IPS-15b (cell line): ENCODE data around the gene MBLAC1.

Experiments
- H3K27me3 ChIP-seq: one replicate; pipeline ENCODE4 v1.6.1; 2013; ENCODE audit warnings: low read length; ENCODE audit not compliant: control insufficient read depth, insufficient read depth
- H3K36me3 ChIP-seq: one replicate; pipeline ENCODE4 v1.6.1; 2013; ENCODE audit warnings: low read length; ENCODE audit not compliant: control insufficient read depth, insufficient read depth
- H3K4me1 ChIP-seq: one replicate; pipeline ENCODE4 v1.6.1; 2013; ENCODE audit warnings: mild to moderate bottlenecking, low read length; ENCODE audit not compliant: control insufficient read depth, insufficient read depth
- H3K4me3 ChIP-seq: one replicate; pipeline ENCODE4 v1.5.1; 2013; ENCODE audit warnings: low read depth, low read length
- H3K9ac ChIP-seq: one replicate; pipeline ENCODE4 v1.6.1; 2013; ENCODE audit warnings: low read depth, mild to moderate bottlenecking, low read length
- H3K9me3 ChIP-seq: one replicate; pipeline ENCODE4 v1.6.1; 2013; ENCODE audit warnings: mild to moderate bottlenecking, low read length; ENCODE audit not compliant: control insufficient read depth, insufficient read depth

MBLAC1 gene

DNA sequence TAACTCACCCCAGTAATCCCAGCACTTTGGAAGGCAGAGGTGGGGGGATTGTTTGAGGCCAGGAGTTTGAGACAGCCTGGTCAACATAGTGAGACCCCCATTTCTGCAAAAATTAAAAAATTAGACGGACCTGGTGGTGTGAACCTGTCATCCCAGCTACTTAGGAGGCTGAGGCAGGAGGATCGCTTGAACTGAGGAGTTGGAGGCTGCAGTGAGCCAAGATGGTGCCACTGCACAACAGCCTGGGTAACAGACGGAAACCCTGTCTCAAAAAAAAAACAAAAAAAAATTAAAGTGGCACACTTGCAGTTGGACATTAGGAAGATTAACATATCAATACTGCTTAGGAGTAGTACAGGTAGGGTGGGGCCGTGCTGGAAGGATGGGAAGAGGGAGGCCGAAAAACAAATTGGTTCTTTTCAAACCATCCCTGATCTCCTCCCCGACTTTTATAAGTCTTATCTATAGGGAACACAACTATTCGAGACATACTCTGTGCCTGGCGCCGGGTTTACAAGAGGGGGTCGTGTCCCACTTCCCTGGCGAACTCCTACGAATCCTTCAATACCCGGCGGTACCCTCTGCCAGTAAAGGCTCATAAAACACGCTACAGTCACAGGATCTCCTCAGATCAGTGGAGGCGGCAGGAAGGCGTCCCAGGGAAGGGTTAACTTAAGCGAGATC is 8.2 kb upstream of the MBLAC1 start:
- Histone ChIP-seq H3K9me3 (no peaks in the 10 kb centered on the region), H3K4me1 (peaks cover 4% of the 10 kb centered on the region), H3K27me3 (no peaks in the 10 kb centered on the region), H3K36me3 (peaks cover 5% of the 10 kb centered on the region), H3K9ac (peak overlapping the region; percentile 93), H3K4me3 (peak overlapping the region; percentile 95)

DNA sequence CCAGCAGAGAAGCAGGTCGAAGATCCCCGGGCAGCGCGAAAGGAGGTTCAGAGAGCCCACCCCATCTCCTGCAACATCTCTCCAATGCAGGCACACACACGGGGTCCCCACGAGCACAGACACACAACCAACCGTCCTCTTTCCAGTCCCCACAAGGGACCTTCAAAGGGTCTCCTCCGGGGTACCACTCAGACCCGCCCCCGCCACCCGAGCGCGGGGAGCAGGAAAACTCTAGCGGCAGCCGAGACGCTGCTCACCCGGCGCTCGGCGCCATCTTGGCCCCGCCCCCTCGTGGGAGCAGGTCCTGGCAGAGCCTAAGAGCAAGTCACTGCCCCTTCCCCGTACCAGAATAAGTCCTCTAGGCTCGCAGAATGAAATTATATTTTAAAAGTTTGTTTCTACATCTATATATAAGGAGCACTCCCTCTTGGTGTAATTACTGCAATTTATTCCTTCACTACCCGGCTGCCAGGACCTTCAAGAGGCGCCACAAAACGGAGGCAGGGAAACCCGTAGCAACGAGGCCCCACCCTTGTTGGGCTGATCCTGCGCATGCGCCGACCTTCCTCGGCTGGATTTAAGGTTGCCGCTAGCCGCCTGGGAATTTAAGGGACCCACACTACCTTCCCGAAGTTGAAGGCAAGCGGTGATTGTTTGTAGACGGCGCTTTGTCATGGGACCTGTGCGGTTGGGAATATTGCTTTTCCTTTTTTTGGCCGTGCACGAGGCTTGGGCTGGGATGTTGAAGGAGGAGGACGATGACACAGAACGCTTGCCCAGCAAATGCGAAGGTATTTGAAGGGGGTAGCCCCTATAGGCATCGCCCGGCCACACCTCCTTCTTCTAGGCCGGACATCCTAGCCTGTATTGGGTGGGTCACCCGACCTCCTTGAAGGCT is 7.4 kb upstream of the MBLAC1 start, which contains the start of the genes CNPY4 and TAF6:
CNPY4 (plus strand) TSS at position 563 of the 898 bp plus-strand sequence; CDS start at position 674, 111 bp downstream.
TAF6 (minus strand) TSS at position 287 of the 898 bp plus-strand sequence. CDS start 5,149 bp downstream, outside the sequence.
- Histone ChIP-seq H3K27me3 (no peaks in the 10 kb centered on the region), H3K9me3 (no peaks in the 10 kb centered on the region), H3K36me3 (no peaks in the 10 kb centered on the region), H3K9ac (peak within 1 kb of the TSS; percentile 93), H3K4me1 (peaks cover 4% of the 10 kb centered on the region), H3K4me3 (peak within 1 kb of the TSS; percentile 95)

DNA sequence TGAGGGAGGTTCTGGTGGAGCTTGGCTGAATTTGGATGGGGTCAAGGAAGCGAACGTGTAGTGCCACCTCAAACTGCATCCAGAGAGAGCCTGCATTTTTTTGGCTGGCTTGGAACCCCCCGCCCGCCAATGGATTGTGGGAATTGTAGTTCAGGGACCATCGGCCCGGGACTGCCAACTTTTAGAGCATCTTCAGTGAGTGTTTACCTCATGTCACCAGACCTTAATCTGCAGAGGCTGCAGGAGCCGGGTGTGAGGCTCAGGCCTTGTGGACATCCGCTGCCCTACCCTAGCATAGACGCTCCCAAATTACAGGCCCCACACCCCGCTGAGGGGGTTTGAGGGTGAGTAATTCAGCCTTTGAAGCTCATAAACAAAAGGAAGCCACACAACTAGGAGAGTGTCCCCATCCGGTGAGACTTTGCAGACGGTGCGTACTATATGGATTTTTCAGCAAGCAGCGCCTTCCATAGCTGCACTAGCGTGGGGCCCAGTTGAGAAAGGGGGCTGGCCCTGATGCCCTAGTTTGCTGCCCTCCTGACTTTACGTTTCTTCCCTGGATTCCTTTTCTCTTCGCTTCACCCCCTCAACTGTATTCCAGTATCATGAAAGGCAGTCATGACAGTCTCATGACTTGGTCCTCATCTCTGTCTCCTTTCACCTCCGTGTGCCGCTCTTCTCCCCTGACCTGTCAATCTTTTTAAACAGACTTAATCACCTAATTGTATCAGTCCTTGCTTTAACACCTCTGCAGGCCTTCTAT is 6.6 kb upstream of the MBLAC1 start:
- H3K4me3 ChIP-seq: peak overlapping the region; percentile 95
- H3K36me3 ChIP-seq: no peaks in the 10 kb centered on the region
- peaks cover 4% of the 10 kb centered on the region for H3K4me1 ChIP-seq
- H3K9ac ChIP-seq: peak overlapping the region; percentile 27
- no peaks in the 10 kb centered on the region for H3K9me3 ChIP-seq
- no peaks in the 10 kb centered on the region for H3K27me3 ChIP-seq

DNA sequence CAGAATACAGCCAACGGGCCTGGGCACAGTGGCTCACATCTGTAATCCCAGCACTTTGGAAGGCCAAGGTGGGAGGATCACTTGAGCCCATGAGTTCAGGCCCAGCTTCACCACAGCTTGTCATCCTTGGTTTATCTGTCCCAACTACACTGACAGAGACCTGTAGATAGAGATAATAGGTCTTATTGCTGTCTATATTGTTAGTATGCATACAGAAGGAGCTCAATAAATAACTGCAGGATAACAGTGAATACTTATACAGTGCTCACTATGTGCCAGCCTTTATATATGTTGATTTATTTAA is 6.1 kb upstream of the MBLAC1 start:
- H3K9ac ChIP-seq: no peak overlapping the region
- no peaks in the 10 kb centered on the region for H3K36me3 ChIP-seq
- H3K4me3 ChIP-seq: peak overlapping the region; percentile 95
- peaks cover 4% of the 10 kb centered on the region for H3K4me1 ChIP-seq
- H3K9me3 ChIP-seq: no peaks in the 10 kb centered on the region
- no peaks in the 10 kb centered on the region for H3K27me3 ChIP-seq

DNA sequence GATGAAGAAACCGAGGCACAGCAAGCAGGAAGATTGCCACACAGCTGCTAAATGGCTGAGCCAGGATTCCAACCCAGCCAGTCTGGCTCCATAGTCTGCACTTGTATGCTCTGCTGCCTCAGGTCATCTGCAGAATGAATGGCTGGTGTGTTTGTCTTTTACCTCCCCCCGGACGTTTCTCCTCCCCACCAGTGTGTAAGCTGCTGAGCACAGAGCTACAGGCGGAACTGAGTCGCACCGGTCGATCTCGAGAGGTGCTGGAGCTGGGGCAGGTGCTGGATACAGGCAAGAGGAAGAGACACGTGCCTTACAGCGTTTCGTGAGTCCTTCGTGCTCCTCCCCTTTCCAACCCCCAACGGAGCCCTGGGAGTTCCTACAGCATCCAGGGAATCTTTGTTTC is 4.7 kb upstream of the MBLAC1 start:
- Histone ChIP-seq H3K27me3 (no peaks in the 10 kb centered on the region), H3K9ac (no peak overlapping the region), H3K4me1 (peaks cover 4% of the 10 kb centered on the region), H3K36me3 (no peaks in the 10 kb centered on the region), H3K9me3 (no peaks in the 10 kb centered on the region), H3K4me3 (no peak overlapping the region)

DNA sequence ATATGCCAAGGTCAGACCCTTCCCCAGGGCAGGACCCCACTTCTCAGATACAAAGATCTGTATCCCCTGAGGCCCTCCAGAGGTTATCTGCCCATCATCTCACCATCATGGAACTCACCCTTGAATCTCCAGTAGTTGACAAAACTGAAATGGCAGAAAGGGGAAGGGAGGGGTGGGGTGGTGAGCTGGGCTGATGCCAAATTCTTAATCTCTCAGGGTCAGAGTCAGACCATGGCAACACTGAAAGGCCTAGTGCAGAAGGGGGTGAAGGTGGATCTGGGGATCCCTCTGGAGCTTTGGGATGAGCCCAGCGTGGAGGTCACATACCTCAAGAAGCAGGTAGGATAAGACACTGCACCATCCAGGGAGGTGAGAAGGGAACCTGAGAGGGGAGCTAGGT is 4.2 kb upstream of the MBLAC1 start:
- H3K9ac ChIP-seq: no peak overlapping the region
- H3K4me3 ChIP-seq: no peak overlapping the region
- peaks cover 4% of the 10 kb centered on the region for H3K4me1 ChIP-seq
- no peaks in the 10 kb centered on the region for H3K9me3 ChIP-seq
- H3K27me3 ChIP-seq: no peaks in the 10 kb centered on the region
- H3K36me3 ChIP-seq: no peaks in the 10 kb centered on the region

DNA sequence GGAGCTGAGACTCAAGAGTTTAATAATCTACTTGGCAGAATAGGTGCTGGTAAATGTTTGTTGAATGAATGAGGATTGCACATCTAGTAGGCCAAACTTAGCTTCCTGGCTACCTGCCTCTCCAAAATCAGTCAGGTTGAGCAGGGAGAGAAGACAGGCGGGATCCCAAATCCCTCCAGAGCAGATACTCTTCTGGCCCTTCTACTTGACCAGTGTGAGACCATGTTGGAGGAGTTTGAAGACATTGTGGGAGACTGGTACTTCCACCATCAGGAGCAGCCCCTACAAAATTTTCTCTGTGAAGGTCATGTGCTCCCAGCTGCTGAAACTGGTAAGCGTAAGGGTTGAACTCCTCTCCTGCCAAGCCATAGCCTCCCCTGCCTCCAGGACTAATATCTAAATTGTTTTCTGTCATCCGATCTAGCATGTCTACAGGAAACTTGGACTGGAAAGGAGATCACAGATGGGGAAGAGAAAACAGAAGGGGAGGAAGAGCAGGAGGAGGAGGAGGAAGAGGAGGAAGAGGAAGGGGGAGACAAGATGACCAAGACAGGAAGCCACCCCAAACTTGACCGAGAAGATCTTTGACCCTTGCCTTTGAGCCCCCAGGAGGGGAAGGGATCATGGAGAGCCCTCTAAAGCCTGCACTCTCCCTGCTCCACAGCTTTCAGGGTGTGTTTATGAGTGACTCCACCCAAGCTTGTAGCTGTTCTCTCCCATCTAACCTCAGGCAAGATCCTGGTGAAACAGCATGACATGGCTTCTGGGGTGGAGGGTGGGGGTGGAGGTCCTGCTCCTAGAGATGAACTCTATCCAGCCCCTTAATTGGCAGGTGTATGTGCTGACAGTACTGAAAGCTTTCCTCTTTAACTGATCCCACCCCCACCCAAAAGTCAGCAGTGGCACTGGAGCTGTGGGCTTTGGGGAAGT is 2.2 kb upstream of the MBLAC1 start:
- no peaks in the 10 kb centered on the region for H3K9me3 ChIP-seq
- no peak overlapping the region for H3K4me3 ChIP-seq
- H3K36me3 ChIP-seq: no peaks in the 10 kb centered on the region
- no peak overlapping the region for H3K9ac ChIP-seq
- peaks cover 17% of the 10 kb centered on the region for H3K27me3 ChIP-seq
- peaks cover 4% of the 10 kb centered on the region for H3K4me1 ChIP-seq

DNA sequence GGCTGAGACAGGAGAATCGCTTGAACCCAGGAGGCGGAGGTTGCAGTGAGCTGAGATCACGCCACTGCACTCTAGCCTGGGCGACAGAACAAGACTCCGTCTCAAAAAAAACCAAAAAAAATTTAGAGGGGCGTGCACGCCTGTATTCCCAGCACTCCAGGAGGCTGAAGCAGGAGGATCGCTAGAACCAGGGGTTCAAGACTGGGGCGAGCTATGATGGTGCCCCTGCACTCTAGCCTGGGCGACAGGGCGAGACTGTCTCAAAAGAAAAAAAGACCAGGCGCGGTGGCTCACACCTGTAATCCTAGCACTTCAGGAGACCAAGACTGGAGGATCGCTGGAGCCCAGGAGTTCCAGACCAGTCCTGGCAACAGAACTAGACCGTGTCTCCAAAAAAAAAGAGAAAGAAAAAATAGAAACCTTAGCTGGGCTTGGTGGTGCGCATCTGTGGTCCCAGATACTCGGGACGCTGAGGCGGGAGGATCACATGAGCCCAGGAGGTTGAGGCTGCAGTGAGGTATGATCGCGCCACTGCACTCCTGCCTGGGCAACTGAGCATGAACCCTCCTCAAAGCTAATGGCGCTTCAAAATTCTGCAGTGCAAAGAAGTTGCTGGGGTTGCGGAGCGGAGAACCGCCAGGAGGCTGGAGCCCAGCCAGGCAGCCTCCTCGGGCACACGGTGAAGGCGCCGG is 382 bp upstream of the MBLAC1 start:
- Histone ChIP-seq H3K36me3 (no peaks in the 10 kb centered on the region), H3K27me3 (peaks cover 17% of the 10 kb centered on the region), H3K9me3 (no peaks in the 10 kb centered on the region), H3K4me3 (peak overlapping the region; percentile 99), H3K9ac (peak overlapping the region; percentile 97), H3K4me1 (no peaks in the 10 kb centered on the region)

DNA sequence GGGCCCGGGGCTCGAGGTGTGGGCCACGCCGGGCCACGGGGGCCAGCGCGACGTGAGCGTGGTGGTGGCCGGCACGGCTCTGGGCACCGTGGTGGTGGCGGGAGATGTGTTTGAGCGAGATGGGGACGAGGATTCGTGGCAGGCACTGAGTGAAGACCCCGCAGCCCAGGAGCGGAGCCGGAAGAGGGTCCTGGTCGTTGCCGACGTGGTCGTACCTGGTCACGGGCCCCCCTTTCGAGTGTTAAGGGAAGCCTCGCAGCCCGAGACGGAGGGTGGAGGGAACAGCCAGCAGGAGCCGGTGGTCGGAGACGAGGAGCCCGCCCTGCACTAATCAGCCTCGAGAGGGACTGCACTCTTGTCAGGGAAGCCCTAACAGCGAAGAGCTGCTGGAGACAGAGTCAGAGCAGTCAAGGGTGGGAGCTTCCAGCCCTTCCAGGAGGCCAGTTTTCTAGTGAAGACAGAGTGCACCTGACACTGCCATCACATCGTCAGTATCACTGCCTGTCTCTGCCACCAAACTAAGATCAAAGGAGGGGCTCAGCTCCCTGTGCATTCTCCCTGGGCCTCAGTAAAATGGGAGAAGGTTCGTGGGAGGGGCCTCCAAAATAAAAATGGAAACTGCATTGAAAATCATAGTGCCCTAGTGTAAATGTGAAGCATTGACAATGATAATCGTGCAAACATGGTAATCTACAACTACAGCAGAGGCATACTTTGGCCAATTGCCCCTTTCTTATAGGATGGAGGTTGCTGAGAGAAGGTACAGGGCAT is 1.3 kb downstream of the MBLAC1 start:
- peak overlapping the region; percentile 65 for H3K9ac ChIP-seq
- H3K4me1 ChIP-seq: no peaks in the 10 kb centered on the region
- H3K9me3 ChIP-seq: no peaks in the 10 kb centered on the region

DNA sequence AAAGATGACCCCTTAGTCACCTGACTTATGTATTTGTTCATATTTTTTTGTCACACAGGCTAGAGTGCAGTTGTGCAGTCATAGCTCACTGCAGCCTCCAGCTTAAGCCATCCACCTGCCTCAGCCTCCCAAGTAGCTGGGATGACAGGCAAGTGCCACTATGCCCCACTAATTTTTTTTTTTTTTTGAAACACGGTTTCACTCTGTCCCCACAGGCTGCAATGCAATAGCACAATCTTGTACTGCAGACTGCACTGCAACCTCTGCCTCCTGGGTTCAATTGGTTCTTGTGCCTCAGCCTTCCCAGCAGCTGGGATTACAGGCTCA is 1.8 kb downstream of the MBLAC1 start:
- Histone ChIP-seq H3K9ac (no peak overlapping the region), H3K36me3 (no peaks in the 10 kb centered on the region), H3K4me1 (no peaks in the 10 kb centered on the region), H3K9me3 (no peaks in the 10 kb centered on the region), H3K4me3 (peak overlapping the region; percentile 99), H3K27me3 (peaks cover 17% of the 10 kb centered on the region)

More for the DNA sequence above, 1.3 kb downstream of the MBLAC1 start:
- peaks cover 17% of the 10 kb centered on the region for H3K27me3 ChIP-seq
- H3K36me3 ChIP-seq: no peaks in the 10 kb centered on the region
- peak overlapping the region; percentile 99 for H3K4me3 ChIP-seq
